Endothelial cell of umbilical vein (primary cell): ENCODE measurements around the gene RSPH1. TPM values are rescaled to one million over a fixed set of nuclear protein-coding genes. Genes with fewer than 3 reads are reported as not detected.
A peak's percentile ranks its signal among the peaks of the same experiment; 100 is the strongest.

Experiments
- BruUV-seq: library from RNA; stranded (reverse); fragments of 400-500 nt; replicated peaks from 2 replicates; lab custom pipeline; 2021; lab: Mats Ljungman, UMichigan
- CTCF ChIA-PET: fragments of 300-600, 350-600 bp; sonication (Branson Sonifier 250); formaldehyde crosslinking; loops from one replicate; lab custom pipeline; 2021; ENCODE audit warnings: antibody characterized with exemption, inconsistent platforms; lab: Charles Lee
- POLR2A ChIA-PET: fragments of 300-600, 350-600 bp; sonication (Branson Sonifier 250); formaldehyde crosslinking; loops from one replicate; lab custom pipeline; 2021; ENCODE audit warnings: antibody characterized with exemption, inconsistent platforms; lab: Charles Lee
- DNase-seq: peaks from one replicate; pipeline ENCODE4 v3.0.0-alpha.2; 2011; ENCODE audit warnings: low read depth, low spot score
- FAIRE-seq: peaks from 2 replicates; lab custom pipeline; 2011; peaks lifted over from hg19 to GRCh38; lab: Jason Lieb, UNC
- H2AFZ ChIP-seq: 2 replicates; pipeline ENCODE4 v1.6.0; 2012; ENCODE audit warnings: low read depth, low read length, control low read depth, inconsistent platforms
- H3K27ac ChIP-seq: 2 replicates; pipeline ENCODE4 v1.5.1; 2011; ENCODE audit warnings: low read depth, mild to moderate bottlenecking, control low read depth, low read length, moderate library complexity; ENCODE audit not compliant: insufficient read depth
- H3K27me3 ChIP-seq, 2 experiments: 2 replicates each; pipeline versions ENCODE4 v1.6.0 to v1.6.1; 2011; ENCODE audit warnings: low read length in 2 of 2, mixed read lengths in 1 of 2; ENCODE audit not compliant: control insufficient read depth in 2 of 2, insufficient read depth in 2 of 2
- H3K36me3 ChIP-seq, 2 experiments: 2 replicates in 1 of 2; 3 replicates in 1 of 2; pipeline ENCODE4 v1.5.1; 2011; ENCODE audit warnings: low read length in 2 of 2, mild to moderate bottlenecking in 1 of 2, moderate library complexity in 1 of 2; ENCODE audit not compliant: control insufficient read depth in 2 of 2, insufficient read depth in 2 of 2; ENCODE audit errors: extremely low read depth in 1 of 2
- H3K4me1 ChIP-seq: 3 replicates; pipeline ENCODE4 v1.5.1; 2011; ENCODE audit warnings: mild to moderate bottlenecking, low read length; ENCODE audit not compliant: control insufficient read depth, insufficient read depth; ENCODE audit errors: extremely low read depth
- H3K4me2 ChIP-seq: 2 replicates; pipeline ENCODE4 v1.6.1; 2011; ENCODE audit warnings: low read length, control low read depth, mixed read lengths; ENCODE audit not compliant: insufficient read depth
- H3K4me3 ChIP-seq, 3 experiments: fragments of 200-600 bp in 1 of 3; sonication (generic), shearing (Covaris generic) in 1 of 3; replicated peaks in 1 of 3; 2 replicates each; pipeline ENCODE4 v1.5.1; 2011 to 2016; ENCODE audit warnings: control low read depth in 3 of 3, low read length in 3 of 3, mild to moderate bottlenecking in 2 of 3, inconsistent platforms in 1 of 3, low read depth in 1 of 3, moderate library complexity in 1 of 3; ENCODE audit not compliant: insufficient read depth in 1 of 3
- H3K79me2 ChIP-seq: 2 replicates; pipeline ENCODE4 v1.6.0; 2012; ENCODE audit warnings: low read length, inconsistent platforms; ENCODE audit not compliant: control insufficient read depth, insufficient read depth
- H3K9ac ChIP-seq: replicated peaks from 2 replicates; pipeline ENCODE3; 2011; ENCODE audit warnings: low read length, control low read depth; ENCODE audit not compliant: insufficient read depth; ENCODE audit errors: extremely low read depth
- H3K9me1 ChIP-seq: replicated peaks from 3 replicates; pipeline ENCODE4 v1.6.0; 2011; ENCODE audit warnings: mild to moderate bottlenecking, low read length; ENCODE audit not compliant: control insufficient read depth, insufficient read depth; ENCODE audit errors: extremely low read depth
- H3K9me3 ChIP-seq: replicated peaks from 2 replicates; pipeline ENCODE4 v1.5.1; 2012; ENCODE audit warnings: low read length, inconsistent platforms; ENCODE audit not compliant: control insufficient read depth, insufficient read depth
- H4K20me1 ChIP-seq: replicated peaks from 2 replicates; pipeline ENCODE3; 2011; ENCODE audit warnings: mild to moderate bottlenecking, low read length; ENCODE audit not compliant: control insufficient read depth, insufficient read depth; ENCODE audit errors: extremely low read depth
- CTCF ChIP-seq, 2 donors: IDR thresholded peaks; 1 replicate in 1 of 2; 2 replicates in 1 of 2; pipeline ENCODE4 v1.5.1; 2011; ENCODE audit warnings: low read length in 2 of 2, mild to moderate bottlenecking in 2 of 2, moderate library complexity in 2 of 2, control low read depth in 1 of 2, inconsistent platforms in 1 of 2, low read depth in 1 of 2; ENCODE audit not compliant: insufficient read depth in 1 of 2; ENCODE audit errors: extremely low read depth in 1 of 2
- EZH2 ChIP-seq: IDR thresholded peaks from 2 replicates; pipeline ENCODE4 v1.6.1; 2012; ENCODE audit warnings: borderline replicate concordance, low read depth, mild to moderate bottlenecking, moderate library complexity, low read length, inconsistent platforms; ENCODE audit not compliant: severe bottlenecking
- FOS ChIP-seq: IDR thresholded peaks from 2 replicates; pipeline ENCODE4 v1.6.1; 2011; ENCODE audit warnings: mild to moderate bottlenecking, low read length, moderate library complexity, borderline replicate concordance; ENCODE audit not compliant: insufficient read depth
- GATA2 ChIP-seq: IDR thresholded peaks from 2 replicates; pipeline ENCODE4 v1.7.0; 2011; ENCODE audit warnings: low read depth, mild to moderate bottlenecking, moderate library complexity, mixed read lengths, low read length; ENCODE audit not compliant: insufficient read length, insufficient read depth
- JUN ChIP-seq: IDR thresholded peaks from 2 replicates; pipeline ENCODE4 v1.6.1; 2011; ENCODE audit warnings: borderline replicate concordance, low read depth; ENCODE audit not compliant: insufficient read length, insufficient read depth
- MAX ChIP-seq: IDR thresholded peaks from 2 replicates; pipeline ENCODE4 v1.6.1; 2011; ENCODE audit not compliant: insufficient read depth, insufficient read length
- MYC ChIP-seq: IDR thresholded peaks from one replicate; pipeline ENCODE4 v1.6.1; 2011; ENCODE audit warnings: mild to moderate bottlenecking, low read depth, low read length
- POLR2A ChIP-seq: IDR thresholded peaks from 2 replicates; pipeline ENCODE4 v1.6.1; 2012; ENCODE audit warnings: low read depth, mild to moderate bottlenecking, control low read depth, low read length
- POLR2AphosphoS5 ChIP-seq: IDR thresholded peaks from 2 replicates; pipeline ENCODE4 v1.6.1; 2012; ENCODE audit warnings: low read depth, mild to moderate bottlenecking, control low read depth, low read length, moderate library complexity; ENCODE audit not compliant: insufficient read depth
- dilution Hi-C: fragments of 300-500 bp; cut with MboI; formaldehyde crosslinking; loops from one replicate; pipeline ENCODE4 v1.15.0; 2019; ENCODE audit warnings: low sequenced_read_pairs; ENCODE audit not compliant: extremely low pct_ligation_motif_present
- intact Hi-C: fragments of 100-400 bp; cut with micrococcal nuclease; formaldehyde crosslinking; loops from one replicate; pipeline ENCODE4 v1.10.0; 2022
- polyA plus RNA-seq, 4 experiments: library from polyadenylated mRNA; depleted of rRNA in 3 of 4; stranded (reverse) in 3 of 4; unstranded in 1 of 4; fragments of >200 nt; gene quantifications; 2 replicates each; pipeline versions ENCODE4 v1.2.1 to v1.2.3, GENCODE V29; 2011 to 2012; ENCODE audit warnings: missing spikeins in 1 of 4
- total RNA-seq: library from RNA; stranded (reverse); gene quantifications from 2 replicates; pipeline ENCODE4 v1.2.3, GENCODE V29; 2021

Gene RSPH1
- total and polyA plus RNA-seq, 2 donors (not counting 3 experiments of a cell fraction or from before 2014, with no cell fraction given): 0.08 TPM; not detected in 1

GRCh38 chr21:42513151-42513984 lies 17.3 kb upstream of the RSPH1 start, which contains the start of gene SLC37A1:
SLC37A1 (plus strand) TSS chr21:42513852; CDS start chr21:42518455, 4,603 bp downstream.
- Histone ChIP-seq H3K27me3 (no peaks in the 10 kb centered on the region), H3K4me2 (peak within 1 kb of the TSS; percentile 76), H3K4me3 (peak within 1 kb of the TSS; percentile 64 to 92 (median 66)), H3K9ac (peak within 1 kb of the TSS; percentile 49), H3K9me1 (no peaks in the 10 kb centered on the region), H3K36me3 (no peaks in the 10 kb centered on the region), H3K9me3 (no peaks in the 10 kb centered on the region), H3K4me1 (peaks cover 5% of the 10 kb centered on the region), H3K79me2 (no peaks in the 10 kb centered on the region), H4K20me1 (no peaks in the 10 kb centered on the region), H3K27ac (peak within 1 kb of the TSS; percentile 4), H2AFZ (peak within 1 kb of the TSS; percentile 95)
- dilution Hi-C loops (no loop called here), intact Hi-C loops (no loop called here)
- no peak for TF ChIP-seq EZH2
- TF ChIP-seq CTCF (IDR thresholded peaks at IDR 0.05; ENCODE audit: extremely low read depth in 1 of 2, insufficient read depth in 1 of 2, low read depth in 1 of 2, low read length in 2 of 2): no peak
- TF ChIP-seq FOS: no peak
- no peak for TF ChIP-seq POLR2A
- no peak for TF ChIP-seq MAX
- no peak for TF ChIP-seq JUN
- no peak for TF ChIP-seq GATA2
- no peak for TF ChIP-seq POLR2AphosphoS5
- TF ChIP-seq MYC: no peak
- no peak for DNase-seq
- no peak for FAIRE-seq
- CTCF ChIA-PET: interaction anchor here (1.1 to 1.4 kb wide), 2 partner anchors 22 to 175 kb away, joined by 3 read pairs; no protein-coding TSS in a partner anchor
- POLR2A ChIA-PET: no interaction called here
- no TSS peak for BruUV-seq
